HG03460 (cell line): Measurements from ENCODE around the gene PAFAH1B2.
"Not testable (repeated sequence)": the region's sequence is repeated elsewhere in the genome, so short reads cannot be mapped to it uniquely, and the experiment has no call there.

Experiments used
- ATAC-seq: cut with Tn5 transposase; IDR thresholded peaks from one replicate; pipeline ENCODE4 v1.9.1; 2021; ENCODE audit not compliant: unreplicated experiment

The PAFAH1B2 gene

GRCh38 chr11:117172724-117173421, 28.8 kb downstream of the PAFAH1B2 start:
- ATAC-seq, result no peak

DNA sequence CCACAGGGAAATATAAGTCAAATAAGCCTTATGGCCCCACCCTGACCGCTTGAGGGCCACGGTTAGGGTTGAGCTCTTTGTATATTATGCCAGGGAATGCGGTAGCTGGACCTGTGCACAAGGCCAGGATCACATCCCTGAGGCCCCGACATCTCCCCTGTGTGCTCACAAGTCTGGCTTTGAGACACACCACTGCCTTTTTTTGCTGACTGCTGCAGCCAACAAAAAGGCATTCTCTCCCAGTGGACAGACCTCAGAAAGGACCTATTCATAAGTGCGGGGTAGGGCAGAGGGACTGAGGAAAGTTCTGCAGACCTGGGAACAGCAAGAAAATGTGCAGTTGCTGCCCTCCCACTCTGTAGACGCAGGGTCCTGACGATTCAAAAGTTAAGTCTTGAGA, 31.0 kb downstream of the PAFAH1B2 start:
- no peak for ATAC-seq

GRCh38 chr11:117175781-117176180, 31.7 kb downstream of the PAFAH1B2 start:
- ATAC-seq, result no peak

DNA sequence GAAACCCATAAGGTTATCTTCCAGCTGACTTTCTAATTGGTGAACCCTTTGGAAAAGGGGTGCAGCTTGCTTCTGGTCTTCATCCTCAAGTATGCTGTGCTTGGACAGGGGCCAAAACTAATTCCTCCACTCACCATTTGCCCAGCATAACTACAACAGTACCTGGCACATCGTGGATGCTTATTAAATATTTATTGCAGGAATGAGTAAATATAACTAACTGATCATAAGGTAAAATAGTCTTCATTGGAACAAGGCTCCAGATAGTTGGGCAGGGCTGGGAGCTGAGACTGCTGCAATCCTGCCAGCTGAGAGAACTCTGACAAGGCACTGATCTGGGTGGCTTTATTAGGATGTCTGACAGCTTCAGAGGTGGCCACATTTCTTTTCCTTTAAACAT, 32.1 kb downstream of the PAFAH1B2 start:
- ATAC-seq, result no peak

GRCh38 chr11:117177534-117178209, 33.6 kb downstream of the PAFAH1B2 start:
- ATAC-seq, result no peak

DNA sequence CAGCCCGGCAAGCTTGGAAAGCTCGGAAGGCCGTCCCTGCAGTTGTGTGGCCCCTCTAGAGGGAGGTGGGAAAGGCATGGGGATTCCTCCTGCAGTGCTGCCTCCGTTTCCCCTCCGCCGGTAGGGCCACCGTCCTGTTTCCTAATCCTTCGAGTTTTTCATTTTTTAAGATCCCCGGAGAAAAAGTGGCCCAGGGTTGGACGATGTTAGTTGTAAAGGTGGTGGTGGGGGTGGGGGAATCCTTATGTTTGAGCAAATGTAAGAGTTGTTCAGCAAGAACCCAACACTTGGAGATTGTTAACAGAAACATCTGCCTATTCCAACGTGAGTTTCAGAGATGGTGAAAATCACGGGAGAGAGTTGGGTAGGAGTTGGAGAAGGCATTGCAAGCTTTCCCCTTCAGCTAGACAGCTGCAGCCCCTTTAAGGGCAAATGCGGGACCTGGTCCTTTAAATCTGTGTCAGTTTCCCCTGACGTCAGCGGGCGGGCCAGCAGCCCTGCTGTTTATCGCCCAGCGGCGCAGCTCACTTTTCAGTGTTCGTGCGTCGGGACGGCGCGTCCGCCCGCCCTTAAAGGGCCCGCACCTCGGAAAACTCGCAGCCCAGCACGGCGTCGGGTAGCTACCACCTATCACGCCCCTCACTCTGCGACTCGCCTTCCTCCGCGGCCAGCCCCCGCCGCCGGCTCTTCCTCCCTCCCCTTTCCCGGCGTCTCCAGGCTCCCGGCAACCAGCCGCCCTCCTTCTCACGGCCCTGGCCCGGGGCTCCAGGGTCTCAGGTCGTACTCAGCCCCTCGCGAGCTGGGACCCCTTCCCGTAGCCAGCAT, 34.3 kb downstream of the PAFAH1B2 start, which contains the start of gene SIDT2:
Gene SIDT2, plus strand, starts transcription at position 534 of the 825 bp plus-strand sequence. CDS start 521 bp downstream, outside the sequence.
- peak; percentile 86 for ATAC-seq

- ATAC-seq, result peak; percentile 30
Observed at GRCh38 chr11:117179048-117179999, 35.2 kb downstream of the PAFAH1B2 start.

- ATAC-seq, result no peak
Observed at GRCh38 chr11:117180020-117180419, 35.9 kb downstream of the PAFAH1B2 start.

GRCh38 chr11:117180661-117181585, 36.8 kb downstream of the PAFAH1B2 start:
- no peak for ATAC-seq

DNA sequence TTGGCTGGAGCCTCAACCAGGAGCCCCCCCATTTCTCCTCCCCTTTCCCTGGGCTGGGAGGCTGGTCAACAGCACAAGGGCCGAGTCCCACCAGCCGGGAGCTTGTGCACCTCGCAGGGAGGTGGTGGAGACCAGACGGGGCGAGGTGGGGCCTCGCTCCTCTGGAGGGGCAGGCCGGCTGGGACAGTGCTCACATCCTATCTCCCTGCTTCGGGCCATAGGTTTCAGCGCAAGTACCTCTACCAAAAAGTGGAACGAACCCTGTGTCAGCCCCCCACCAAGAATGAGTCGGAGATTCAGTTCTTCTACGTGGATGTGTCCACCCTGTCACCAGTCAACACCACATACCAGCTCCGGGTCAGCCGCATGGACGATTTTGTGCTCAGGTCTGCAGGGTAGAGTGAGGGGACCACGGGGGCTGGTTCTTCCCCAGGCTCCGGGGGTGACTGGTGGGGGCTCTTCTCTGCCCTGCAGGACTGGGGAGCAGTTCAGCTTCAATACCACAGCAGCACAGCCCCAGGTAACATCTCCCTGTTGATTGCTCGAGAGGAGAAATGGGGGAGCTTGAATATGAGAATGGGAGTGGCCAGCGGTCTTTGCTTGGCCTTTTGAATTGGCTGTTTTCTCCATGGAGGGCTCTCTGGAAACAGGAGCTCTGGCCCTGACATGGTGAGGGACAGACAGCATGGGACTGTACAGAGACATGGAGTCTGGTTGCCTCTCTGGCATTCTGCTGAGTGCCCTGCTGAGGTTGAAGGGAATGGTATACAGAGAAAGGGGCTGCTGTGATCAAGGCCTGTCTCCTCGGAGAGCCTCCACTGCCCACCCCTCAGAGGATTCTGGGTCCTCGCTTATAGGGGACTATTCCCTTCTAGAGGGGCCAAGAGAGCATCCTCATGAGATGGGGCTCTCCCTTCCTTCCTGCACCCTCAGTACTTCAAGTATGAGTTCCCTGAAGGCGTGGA, 37.8 kb downstream of the PAFAH1B2 start:
- no peak for ATAC-seq

DNA sequence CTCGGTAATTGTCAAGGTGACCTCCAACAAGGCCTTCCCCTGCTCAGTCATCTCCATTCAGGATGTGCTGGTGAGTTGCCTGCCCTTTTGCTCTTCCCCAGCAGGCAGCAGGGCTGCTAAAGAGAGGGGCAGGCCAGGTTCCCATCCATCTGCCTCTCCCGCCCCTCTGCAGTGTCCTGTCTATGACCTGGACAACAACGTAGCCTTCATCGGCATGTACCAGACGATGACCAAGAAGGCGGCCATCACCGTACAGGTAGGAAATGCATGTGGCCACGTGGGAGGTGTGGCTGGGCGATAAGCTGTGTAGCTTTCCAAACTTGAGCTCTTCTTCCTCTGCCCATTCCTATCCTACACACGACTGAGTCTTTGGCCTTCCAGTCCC, 38.5 kb downstream of the PAFAH1B2 start:
- no peak for ATAC-seq

DNA sequence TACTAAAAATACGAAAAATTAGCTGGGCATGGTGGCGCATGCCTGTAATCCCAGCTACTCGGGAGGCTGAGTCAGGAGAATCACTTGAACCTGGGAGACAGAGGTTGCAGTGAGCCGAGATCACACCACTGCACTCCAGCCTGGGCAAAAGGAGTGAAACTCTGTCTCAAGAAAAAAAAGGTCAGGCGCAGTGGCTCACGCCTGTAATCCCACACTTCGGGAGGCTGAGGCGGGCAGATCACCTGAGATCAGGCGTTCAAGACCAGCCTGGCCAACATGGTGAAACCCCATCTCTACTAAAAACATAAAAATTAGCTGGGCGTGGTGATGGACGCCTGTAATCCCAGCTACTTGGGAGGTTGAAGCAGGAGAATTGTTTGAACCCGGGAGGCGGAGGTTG, 39.1 kb downstream of the PAFAH1B2 start:
- not testable (repeated sequence) for ATAC-seq

DNA sequence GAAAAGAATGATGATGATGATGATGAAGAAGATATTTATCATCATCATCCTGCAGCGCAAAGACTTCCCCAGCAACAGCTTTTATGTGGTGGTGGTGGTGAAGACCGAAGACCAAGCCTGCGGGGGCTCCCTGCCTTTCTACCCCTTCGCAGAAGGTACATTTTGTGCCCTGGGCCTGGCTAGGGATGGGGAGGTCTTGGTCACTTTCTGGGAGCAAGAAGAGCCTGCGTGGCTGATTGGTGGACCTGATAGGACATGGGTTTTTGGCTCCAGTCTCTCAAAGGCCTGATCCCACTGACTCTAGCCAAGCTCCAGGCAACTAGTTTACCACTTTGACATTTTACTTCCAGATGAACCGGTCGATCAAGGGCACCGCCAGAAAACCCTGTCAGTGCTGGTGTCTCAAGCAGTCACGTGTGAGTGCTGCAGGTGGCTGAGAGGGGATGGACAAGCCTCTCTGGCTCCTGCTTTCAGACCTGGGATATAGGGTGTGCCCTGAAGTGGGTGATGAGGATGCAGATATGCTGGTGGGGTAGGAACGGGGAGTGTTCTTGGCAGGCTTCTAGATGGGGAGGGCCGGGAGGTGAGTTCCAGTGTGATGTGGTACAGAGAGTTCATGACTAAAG, 39.8 kb downstream of the PAFAH1B2 start:
- ATAC-seq, result no peak

GRCh38 chr11:117185736-117186430, 41.8 kb downstream of the PAFAH1B2 start:
- ATAC-seq, result no peak

GRCh38 chr11:117186431-117186761, 42.3 kb downstream of the PAFAH1B2 start:
- no peak for ATAC-seq

DNA sequence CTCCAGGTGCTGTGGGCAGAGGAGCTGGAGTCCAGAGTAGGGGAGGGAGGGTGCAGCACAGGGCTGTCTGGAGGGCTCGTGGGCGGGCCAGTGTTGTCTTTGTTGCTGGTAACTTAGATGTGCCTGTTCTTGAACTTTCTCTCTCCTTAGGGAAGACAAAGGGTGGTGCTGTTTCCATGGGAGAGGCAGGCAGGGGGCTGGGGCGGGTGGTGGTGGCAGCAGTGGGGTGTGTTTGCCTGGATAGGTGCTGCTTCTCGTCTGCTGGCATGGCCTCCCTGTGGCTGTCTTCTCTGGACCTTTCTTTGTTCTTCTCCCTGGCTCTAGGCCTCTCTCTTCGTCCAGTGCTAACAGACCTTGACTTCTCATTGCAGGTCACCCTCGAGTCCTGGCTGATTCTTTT, 42.9 kb downstream of the PAFAH1B2 start:
- no peak for ATAC-seq

- ATAC-seq, result no peak
Observed at GRCh38 chr11:117187428-117187798, 43.3 kb downstream of the PAFAH1B2 start.
